Amygdala (tissue), 56 donors: ENCODE measurements around the gene GABBR2.
"Not testable (repeated sequence)": the region's sequence is repeated elsewhere in the genome, so short reads cannot be mapped to it uniquely, and the experiment has no call there.

Experiments
- DNase-seq, 56 donors: peaks; one replicate each; lab custom pipeline; 2025; lab: John Stamatoyannopoulos, UW

Gene GABBR2

DNA sequence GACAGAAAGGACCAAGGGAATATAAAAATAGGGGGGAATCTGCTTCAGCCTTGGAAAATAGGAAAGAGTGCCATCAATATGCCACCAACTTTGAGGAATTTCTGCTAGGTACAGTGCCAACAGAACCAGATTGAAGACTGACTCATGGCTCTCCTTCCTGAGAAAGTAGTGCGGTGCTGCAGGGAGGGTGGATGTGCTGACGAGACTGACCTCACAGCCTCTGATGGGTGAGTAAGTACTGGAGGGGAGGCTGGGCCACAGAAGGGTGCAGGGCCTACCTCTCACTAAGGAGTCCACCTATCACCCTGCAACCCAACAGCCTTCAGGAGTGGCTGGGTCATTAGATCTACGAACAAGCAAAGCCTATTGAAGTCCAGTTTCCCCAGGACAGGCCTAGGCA is 187.6 kb downstream of the GABBR2 start:
- DNase-seq: no peak

GRCh38 chr9:98520221-98520960 is 188.3 kb downstream of the GABBR2 start:
- DNase-seq: no peak

GRCh38 chr9:98519641-98520040 is 189.1 kb downstream of the GABBR2 start:
- no peak for DNase-seq

DNA sequence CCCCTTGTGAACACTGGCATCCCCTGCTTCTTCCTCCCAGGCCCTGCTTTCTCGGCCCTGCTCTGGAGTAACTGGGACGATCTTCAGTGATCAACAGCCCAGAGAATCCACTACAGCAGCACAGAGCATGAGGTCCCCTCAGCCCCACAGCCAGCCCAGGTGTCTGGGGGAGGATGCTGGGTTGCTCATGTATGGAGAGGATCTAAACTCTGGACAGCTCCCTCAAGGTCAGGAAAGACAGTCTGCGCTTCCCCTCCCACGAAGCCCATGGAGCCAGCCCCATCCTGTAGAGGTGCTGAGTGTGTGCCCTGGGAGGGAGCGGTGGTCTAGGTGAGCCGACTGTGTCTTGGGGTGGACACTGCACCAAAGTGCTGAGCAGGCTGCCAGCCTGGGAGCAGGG is 190.2 kb downstream of the GABBR2 start:
- no peak for DNase-seq

DNA sequence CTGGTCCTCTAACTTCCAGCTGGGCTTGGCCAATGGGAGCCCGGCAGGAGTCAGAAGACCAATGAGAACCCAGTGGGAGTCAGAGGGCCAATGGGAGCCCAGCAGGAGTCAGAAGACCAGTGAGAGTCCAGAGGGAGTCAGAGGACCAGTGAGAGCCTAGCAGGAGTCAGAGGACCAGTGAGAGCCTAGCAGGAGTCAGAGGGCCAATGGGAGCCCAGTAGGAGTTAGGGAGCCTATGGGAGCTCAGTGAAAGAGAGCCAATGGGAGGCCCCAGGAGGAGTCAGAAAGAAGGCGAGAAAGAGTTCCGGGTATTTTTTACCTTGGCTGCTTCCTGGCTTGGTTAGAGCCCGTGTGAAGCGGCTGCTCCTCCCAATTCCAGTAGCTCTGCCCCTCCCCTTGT is 191.0 kb downstream of the GABBR2 start:
- DNase-seq: no peak

- DNase-seq: no peak
Observed at GRCh38 chr9:98516897-98517503, 191.7 kb downstream of the GABBR2 start.

- DNase-seq: no peak
Observed at GRCh38 chr9:98516205-98516896, 192.4 kb downstream of the GABBR2 start.

DNA sequence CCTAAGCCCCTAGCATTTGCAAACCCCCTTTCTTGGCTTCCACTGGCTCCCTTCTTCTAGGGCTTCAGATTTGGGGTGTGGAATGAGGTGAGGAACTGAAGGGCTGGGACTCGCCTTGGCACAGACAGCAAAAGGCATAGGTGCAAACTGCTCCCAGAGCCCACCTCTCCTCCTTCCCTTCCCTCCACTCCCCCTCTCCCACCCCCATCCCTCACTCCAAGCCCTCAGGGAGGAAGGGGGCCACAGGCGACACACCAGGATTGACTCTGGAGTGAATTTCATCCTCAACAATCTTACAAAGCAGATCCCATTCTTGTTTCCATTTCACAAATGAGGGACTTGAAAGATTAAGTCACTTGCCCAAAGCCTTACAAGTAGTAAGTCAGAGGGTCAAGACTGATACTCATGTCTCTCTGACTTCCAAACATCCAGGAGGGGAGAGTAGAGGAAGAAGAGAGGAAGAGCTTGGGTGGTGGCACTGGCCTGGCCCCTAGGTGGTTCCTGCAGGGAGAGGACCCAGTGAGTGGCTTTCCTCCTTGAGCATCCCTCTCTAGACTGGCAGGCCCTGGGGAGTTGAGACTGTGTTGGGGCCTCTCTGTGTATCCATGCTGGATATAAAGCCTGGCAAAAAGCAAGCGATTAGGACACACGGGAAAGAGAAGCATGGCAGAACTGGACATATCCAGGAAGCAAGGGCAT is 193.1 kb downstream of the GABBR2 start:
- DNase-seq: no peak

GRCh38 chr9:98514841-98515240 is 193.9 kb downstream of the GABBR2 start:
- DNase-seq: no peak

DNA sequence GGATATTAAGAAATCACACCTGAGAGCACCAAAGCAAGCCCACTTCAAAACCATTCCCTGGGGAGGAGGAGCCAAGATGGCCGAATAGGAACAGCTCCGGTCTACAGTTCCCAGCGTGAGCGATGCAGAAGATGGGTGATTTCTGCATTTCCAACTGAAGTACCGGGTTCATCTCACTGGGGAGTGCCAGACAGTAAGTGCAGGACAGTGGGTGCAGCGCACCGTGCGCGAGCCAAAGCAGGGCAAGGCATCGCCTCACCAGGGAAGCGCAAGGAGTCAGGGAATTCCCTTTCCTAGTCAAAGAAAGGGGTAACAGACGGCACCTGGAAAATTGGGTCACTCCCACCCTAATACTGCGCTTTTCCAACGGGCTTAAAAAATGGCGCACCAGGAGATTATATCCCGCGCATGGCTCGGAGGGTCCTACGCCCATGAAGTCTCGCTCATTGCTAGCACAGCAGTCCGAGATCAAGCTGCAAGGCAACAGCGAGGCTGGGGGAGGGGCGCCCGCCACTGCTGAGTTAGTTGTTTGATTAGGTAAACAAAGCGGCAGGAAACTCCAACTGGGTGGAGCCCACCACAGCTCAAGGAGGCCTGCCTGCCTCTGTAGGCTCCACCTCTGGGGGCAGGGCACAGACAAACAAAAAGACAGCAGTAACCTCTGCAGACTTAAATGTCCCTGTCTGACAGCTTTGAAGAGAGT is 200.4 kb downstream of the GABBR2 start:
- DNase-seq: not testable (repeated sequence)

DNA sequence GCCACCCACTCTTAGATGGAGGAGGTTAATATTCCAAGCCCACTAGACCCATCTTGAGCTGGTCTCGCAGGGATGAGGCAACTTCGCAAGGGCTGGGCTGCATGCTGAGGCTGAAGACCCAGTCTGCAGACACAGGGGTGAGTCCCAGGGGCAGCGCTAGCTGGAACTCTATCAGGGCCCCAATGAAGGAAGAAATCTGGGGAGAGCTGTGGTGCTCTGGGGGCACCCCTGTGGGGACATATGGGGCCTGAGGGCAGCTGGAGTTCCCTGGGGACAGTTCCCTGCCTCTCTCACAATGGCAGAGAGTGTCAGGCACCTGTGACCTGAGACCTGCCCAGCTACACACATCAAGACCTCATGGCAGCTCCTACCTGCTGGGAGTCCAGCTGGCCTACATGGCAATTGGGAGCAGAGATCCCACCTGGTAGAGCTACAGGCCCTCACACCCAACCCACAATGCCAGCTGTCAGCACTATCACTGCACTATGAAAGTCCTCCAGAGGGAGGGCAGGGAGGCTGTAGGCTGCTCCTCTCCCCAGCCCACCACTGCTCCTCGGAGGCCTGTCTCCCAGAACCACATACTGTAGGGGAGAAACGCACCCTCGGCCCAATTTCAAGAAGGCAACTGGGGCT is 202.2 kb downstream of the GABBR2 start:
- DNase-seq: no peak

DNA sequence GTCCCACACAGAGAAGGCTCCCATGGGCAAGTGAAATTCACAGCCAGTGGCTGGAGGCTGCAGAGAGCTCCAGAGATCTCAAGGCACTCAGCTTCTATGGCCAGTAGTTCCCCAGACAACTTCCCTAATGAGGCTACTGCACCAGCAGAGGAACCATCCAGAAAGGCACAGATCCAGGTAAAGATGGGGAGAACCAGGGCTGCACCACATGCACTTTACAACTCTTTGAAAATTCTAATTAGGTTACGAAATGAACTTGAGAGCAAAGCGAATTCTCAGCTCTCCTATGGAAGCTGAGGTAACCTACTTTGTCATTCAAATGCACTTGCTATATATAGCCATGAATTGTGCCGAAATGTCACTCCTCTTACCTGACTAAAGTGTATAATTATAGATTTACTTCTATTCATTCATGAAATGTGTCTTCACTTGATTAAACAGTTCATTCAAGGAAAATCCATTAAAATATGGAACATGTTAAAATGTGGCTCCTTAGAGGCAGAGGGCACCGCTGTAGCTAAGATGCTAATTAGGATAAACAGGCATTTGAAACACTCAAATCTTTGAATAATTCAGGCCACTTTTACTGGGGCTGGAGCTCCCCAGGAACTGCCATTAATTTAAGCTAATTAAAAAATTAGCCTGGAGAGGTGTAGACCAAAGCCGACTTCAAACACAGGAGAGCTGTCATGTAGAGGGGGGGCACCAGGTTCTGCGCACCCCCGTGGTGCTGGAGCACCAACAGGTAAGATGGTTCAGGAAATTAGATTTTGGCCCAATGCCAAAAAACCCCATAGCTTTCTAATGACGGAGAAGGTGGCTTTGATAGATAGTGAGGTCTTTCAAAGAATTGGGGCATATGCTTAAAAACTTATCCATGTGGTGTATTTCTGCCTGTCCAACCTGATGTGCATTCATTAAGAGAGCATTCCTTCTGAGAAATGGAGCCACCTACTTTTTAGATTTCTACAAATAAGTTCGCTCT is 204.1 kb downstream of the GABBR2 start:
- DNase-seq: no peak

- DNase-seq: no peak
Observed at GRCh38 chr9:98503867-98504266, 204.9 kb downstream of the GABBR2 start.

DNA sequence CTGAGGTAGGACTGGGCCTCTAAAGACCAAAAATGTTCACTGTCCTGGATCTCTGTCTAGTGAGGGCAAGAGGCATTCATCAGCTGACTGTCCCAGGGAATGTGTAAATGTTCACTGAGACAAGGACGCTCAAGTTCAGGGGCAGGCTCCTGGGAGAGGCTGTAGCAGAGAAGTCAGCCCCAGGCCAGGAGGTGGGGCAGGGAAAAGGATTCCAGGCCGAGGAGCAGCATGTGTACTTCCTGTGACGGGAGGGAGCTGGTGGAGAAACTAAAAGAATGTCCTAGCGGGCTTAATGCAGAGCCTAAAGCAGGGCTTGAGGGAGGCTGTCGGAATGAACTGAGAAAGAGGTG is 205.8 kb downstream of the GABBR2 start:
- no peak for DNase-seq

GRCh38 chr9:98502311-98502975 is 206.3 kb downstream of the GABBR2 start:
- DNase-seq: no peak

GRCh38 chr9:98501819-98502218 is 206.9 kb downstream of the GABBR2 start:
- DNase-seq: no peak

DNA sequence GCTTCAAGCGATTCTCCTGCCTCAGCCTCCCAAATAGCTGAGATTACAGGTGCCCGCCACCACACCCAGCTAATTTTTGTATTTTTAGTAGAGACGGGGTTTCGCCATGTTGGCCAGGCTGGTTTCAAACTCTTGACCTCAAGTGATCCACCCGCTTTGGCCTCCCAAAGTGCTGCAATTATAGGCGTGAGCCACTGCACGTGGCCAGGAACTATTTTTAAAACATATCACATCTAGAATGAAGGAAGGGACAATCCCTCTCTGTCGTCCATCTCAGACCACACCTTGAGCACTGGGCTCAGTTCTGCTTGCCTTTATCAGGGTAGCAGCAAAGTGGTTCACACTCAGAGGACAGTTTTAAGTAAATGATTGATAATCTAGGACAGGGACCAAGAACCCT is 207.5 kb downstream of the GABBR2 start:
- DNase-seq: not testable (repeated sequence)

- DNase-seq: no peak
Observed at GRCh38 chr9:98500337-98500919, 208.3 kb downstream of the GABBR2 start.
